Skeletal muscle satellite cell (primary cell): Measurements from ENCODE around the gene SHROOM1. TPM values are rescaled to one million over a fixed set of nuclear protein-coding genes. Genes with fewer than 3 reads are reported as not detected.
A peak's percentile ranks its signal among the peaks of the same experiment; 100 is the strongest.

ENCODE experiments used
- H3K27me3 ChIP-seq: 2 replicates; pipeline ENCODE4 v1.7.0; 2013; ENCODE audit warnings: low read length; ENCODE audit not compliant: control insufficient read depth, insufficient read depth
- H3K36me3 ChIP-seq: 2 replicates; pipeline ENCODE4 v1.7.0; 2013; ENCODE audit warnings: mild to moderate bottlenecking, control low read depth, low read length; ENCODE audit not compliant: insufficient read depth
- H3K4me1 ChIP-seq: 2 replicates; pipeline ENCODE4 v1.7.0; 2013; ENCODE audit warnings: low read length; ENCODE audit not compliant: control insufficient read depth, insufficient read depth
- H3K4me2 ChIP-seq: 2 replicates; pipeline ENCODE4 v1.7.0; 2013; ENCODE audit warnings: mild to moderate bottlenecking, low read length
- H3K4me3 ChIP-seq: 2 replicates; pipeline ENCODE4 v1.7.0; 2013; ENCODE audit warnings: low read length
- H3K9ac ChIP-seq: 2 replicates; pipeline ENCODE4 v1.7.0; 2013; ENCODE audit warnings: mild to moderate bottlenecking, low read depth, low read length, moderate library complexity
- H3K9me3 ChIP-seq: replicated peaks from 2 replicates; pipeline ENCODE4 v1.7.0; 2013; ENCODE audit warnings: mild to moderate bottlenecking, control low read depth, low read length
- small RNA-seq: library from RNA; depleted of rRNA; stranded (forward); fragments of <200 nt; gene quantifications from one replicate; pipeline ENCODE3, GENCODE V24; 2012

The SHROOM1 gene

DNA sequence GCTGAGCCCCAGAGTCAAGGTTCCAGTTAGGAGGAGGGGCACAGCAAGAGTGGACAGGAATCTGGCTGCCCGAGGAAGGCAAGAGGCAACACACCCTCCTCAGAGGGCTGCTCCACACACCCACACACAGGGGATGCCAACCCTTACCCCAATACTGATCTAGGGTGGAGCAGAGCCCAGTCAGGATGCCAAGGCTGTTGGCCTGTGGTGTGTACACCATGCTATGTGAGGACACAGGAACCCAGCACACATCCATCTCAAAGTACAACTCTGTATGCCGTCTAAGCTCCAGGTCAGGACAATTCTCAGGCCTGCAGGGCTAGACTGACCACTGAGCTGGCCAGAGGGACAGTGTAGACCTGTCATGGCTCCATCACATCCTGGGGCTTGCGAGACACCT lies 56.0 kb downstream of the SHROOM1 start:
- H3K9me3 ChIP-seq, result no peaks in the 10 kb centered on the region
- H3K4me3 ChIP-seq, result peak overlapping the region; percentile 9
- H3K27me3 ChIP-seq, result no peaks in the 10 kb centered on the region
- peaks cover 46% of the 10 kb centered on the region for H3K4me1 ChIP-seq
- H3K9ac ChIP-seq, result no peak overlapping the region
- H3K36me3 ChIP-seq, result no peaks in the 10 kb centered on the region
- H3K4me2 ChIP-seq, result peak overlapping the region; percentile 37

- peak overlapping the region; percentile 37 for H3K4me2 ChIP-seq
- H3K4me3 ChIP-seq, result peak overlapping the region; percentile 9
- no peaks in the 10 kb centered on the region for H3K9me3 ChIP-seq
- no peak overlapping the region for H3K9ac ChIP-seq
- no peaks in the 10 kb centered on the region for H3K27me3 ChIP-seq
- H3K4me1 ChIP-seq, result peaks cover 46% of the 10 kb centered on the region
- H3K36me3 ChIP-seq, result no peaks in the 10 kb centered on the region
Measured at GRCh38 chr5:132773601-132774355, 56.7 kb downstream of the SHROOM1 start.

GRCh38 chr5:132773114-132773513 lies 57.3 kb downstream of the SHROOM1 start:
- Histone ChIP-seq H3K4me2 (no peak overlapping the region), H3K9ac (no peak overlapping the region), H3K27me3 (no peaks in the 10 kb centered on the region), H3K36me3 (no peaks in the 10 kb centered on the region), H3K4me3 (no peak overlapping the region), H3K9me3 (no peaks in the 10 kb centered on the region), H3K4me1 (peaks cover 49% of the 10 kb centered on the region)

DNA sequence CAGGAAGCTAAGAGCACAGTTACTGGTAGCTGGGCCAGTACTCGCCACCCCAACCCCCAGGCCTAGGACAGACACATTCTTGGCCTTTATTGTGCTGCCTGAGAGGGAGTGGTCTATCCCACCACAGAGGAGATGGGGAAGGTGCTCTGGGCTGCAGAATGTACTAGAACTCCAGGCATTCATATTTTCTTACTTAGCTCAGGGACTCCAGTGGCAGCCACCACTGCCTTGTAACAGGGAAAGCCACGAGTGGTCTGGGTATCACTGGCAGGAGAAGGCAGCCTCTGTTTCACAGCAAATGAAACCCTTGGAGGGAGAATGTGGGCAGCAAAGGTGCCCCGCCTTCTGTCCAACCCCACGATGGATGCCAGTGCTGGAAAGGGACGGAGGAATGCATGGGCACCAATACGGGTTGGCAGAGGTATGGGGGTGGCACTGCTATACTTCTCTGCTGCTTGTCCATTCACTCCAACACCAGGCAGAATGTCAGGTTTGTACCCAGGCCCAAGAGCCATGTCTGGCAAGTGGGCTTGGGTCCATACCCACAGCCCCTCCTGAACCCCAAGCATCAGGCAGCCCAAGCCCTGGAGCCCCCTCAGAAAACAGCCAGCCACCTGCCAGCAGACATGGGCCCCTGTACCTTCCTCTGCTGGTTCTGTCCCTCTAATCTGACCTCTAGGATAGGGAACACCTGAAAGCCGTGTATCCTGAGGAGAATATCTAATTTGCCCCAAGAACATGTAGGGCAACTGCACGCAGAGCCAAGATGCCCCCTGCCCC lies 58.0 kb downstream of the SHROOM1 start:
- Histone ChIP-seq H3K9ac (no peak overlapping the region), H3K4me1 (peaks cover 52% of the 10 kb centered on the region), H3K27me3 (no peaks in the 10 kb centered on the region), H3K36me3 (no peaks in the 10 kb centered on the region), H3K4me3 (no peak overlapping the region), H3K4me2 (no peak overlapping the region), H3K9me3 (no peaks in the 10 kb centered on the region)

Small RNA genes lying within 50 kb of the gene (small RNA-seq; reads per million reads assigned to genes)
- not detected for gene RNA5SP192
